ENCODE measurements around the gene SDK1. TPM values are rescaled to one million over a fixed set of nuclear protein-coding genes. Genes with fewer than 3 reads are reported as not detected.

The SDK1 gene
- total RNA-seq, 4 donors from 2014 or later, result 1.3 to 5.0 (median 2.0) TPM

GRCh38 chr7:4184653-4185052 is 883.6 kb downstream of the SDK1 start:
- Histone ChIP-seq H3K27me3 (no peaks in the 10 kb centered on the region), H3K27ac (no peak overlapping the region), H3K36me3 (no peaks in the 10 kb centered on the region), H3K9me3 (no peaks in the 10 kb centered on the region), H3K4me3 (replicated peaks in 1 of 3) (no peak overlapping the region), H3K4me1 (no peaks in the 10 kb centered on the region)
- 91 to 94% methylated on average over 4 of the region's 4 CpGs for WGBS, 2 donors
- DNase-seq, result no peak
- no peak for TF ChIP-seq POLR2A (IDR thresholded peaks at IDR 0.05)
- TF ChIP-seq, protein P1, sequence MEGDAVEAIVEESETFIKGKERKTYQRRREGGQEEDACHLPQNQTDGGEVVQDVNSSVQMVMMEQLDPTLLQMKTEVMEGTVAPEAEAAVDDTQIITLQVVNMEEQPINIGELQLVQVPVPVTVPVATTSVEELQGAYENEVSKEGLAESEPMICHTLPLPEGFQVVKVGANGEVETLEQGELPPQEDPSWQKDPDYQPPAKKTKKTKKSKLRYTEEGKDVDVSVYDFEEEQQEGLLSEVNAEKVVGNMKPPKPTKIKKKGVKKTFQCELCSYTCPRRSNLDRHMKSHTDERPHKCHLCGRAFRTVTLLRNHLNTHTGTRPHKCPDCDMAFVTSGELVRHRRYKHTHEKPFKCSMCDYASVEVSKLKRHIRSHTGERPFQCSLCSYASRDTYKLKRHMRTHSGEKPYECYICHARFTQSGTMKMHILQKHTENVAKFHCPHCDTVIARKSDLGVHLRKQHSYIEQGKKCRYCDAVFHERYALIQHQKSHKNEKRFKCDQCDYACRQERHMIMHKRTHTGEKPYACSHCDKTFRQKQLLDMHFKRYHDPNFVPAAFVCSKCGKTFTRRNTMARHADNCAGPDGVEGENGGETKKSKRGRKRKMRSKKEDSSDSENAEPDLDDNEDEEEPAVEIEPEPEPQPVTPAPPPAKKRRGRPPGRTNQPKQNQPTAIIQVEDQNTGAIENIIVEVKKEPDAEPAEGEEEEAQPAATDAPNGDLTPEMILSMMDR (IDR thresholded peaks at IDR 0.05), result no peak
- intact Hi-C loops (cut with DNase I), result no loop called here

DNA sequence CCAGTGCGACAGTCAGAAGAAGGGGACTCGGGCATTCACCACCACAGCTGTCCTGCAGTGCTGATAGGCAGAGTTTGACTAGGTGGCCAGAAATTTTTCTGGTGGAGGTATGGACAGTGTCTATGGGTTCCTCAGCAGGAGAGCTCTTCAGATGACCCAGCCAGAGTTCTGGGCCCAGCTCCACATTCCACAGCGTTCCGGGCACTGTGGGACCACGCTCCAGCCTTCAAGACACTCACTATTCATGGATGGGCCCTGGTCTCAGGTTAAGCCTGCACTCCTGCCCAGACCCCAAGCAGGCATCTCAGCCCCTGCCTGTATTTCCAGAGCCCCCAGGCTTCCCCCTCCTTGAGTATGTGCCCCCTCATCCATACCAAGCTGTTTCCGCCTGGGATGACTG is 884.1 kb downstream of the SDK1 start:
- Histone ChIP-seq H3K36me3 (no peaks in the 10 kb centered on the region), H3K4me1 (no peaks in the 10 kb centered on the region)

GRCh38 chr7:4185721-4186512 is 884.9 kb downstream of the SDK1 start:
- Histone ChIP-seq H3K27ac (no peak overlapping the region), H3K4me1 (no peaks in the 10 kb centered on the region), H3K36me3 (no peaks in the 10 kb centered on the region), H3K9me3 (no peaks in the 10 kb centered on the region), H3K27me3 (no peaks in the 10 kb centered on the region), H3K4me3 (replicated peaks in 1 of 3) (no peak overlapping the region)
- WGBS, 2 donors, result 81 to 85% methylated on average over 15 of the region's 15 CpGs
- TF ChIP-seq POLR2A (IDR thresholded peaks at IDR 0.05), result no peak
- TF ChIP-seq, protein P1 (IDR thresholded peaks at IDR 0.05), result no peak
- intact Hi-C loops (cut with DNase I), result no loop called here
- no peak for DNase-seq

More for the DNA sequence above, 884.1 kb downstream of the SDK1 start:
- WGBS, 2 donors, result 97 to 100% methylated on average over 3 to 6 of the region's 6 CpGs
- Histone ChIP-seq H3K4me3 (replicated peaks in 1 of 3) (no peak overlapping the region), H3K27me3 (no peaks in the 10 kb centered on the region), H3K9me3 (no peaks in the 10 kb centered on the region), H3K27ac (no peak overlapping the region)
- TF ChIP-seq, protein P1 (IDR thresholded peaks at IDR 0.05), result no peak
- TF ChIP-seq POLR2A (IDR thresholded peaks at IDR 0.05), result no peak
- DNase-seq, result no peak
- intact Hi-C loops (cut with DNase I), result no loop called here

GRCh38 chr7:4186513-4186780 is 885.4 kb downstream of the SDK1 start:
- Histone ChIP-seq H3K27me3 (no peaks in the 10 kb centered on the region), H3K9me3 (no peaks in the 10 kb centered on the region), H3K4me1 (no peaks in the 10 kb centered on the region), H3K4me3 (replicated peaks in 1 of 3) (no peak overlapping the region), H3K36me3 (no peaks in the 10 kb centered on the region), H3K27ac (no peak overlapping the region)
- intact Hi-C loops (cut with DNase I), result no loop called here
- DNase-seq, result no peak
- TF ChIP-seq POLR2A (IDR thresholded peaks at IDR 0.05), result no peak
- TF ChIP-seq, protein P1 (IDR thresholded peaks at IDR 0.05), result no peak
- 91% methylated on average over 5 of the region's 9 CpGs; no CpG with 5 or more reads in 1 of the 2 donors for WGBS, 2 donors

DNA sequence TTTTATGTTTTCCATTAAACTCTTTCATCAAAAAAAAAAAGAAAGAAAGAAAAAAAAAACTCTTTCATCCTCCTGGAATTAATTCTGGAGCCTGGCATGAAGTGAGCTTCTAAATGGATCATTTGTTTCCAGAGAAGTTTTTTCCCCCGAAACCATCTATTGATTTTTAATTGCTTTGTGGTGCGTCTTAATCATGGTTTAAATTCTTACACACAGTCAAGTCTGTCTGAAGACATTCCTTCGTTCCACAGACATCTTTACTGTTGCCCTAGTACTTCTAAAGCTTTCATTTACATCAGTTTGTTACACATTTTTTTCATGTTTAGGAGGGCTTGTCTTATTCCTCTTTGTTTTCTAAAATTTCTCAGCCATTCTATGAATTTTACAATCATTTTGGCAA is 887.6 kb downstream of the SDK1 start:
- no peaks in the 10 kb centered on the region for H3K27me3 ChIP-seq
- H3K27ac ChIP-seq, result no peak overlapping the region
- no peaks in the 10 kb centered on the region for H3K36me3 ChIP-seq
- intact Hi-C loops (cut with DNase I), result no loop called here
- TF ChIP-seq POLR2A (IDR thresholded peaks at IDR 0.05), result no peak
- TF ChIP-seq, protein P1 (IDR thresholded peaks at IDR 0.05), result no peak
- WGBS, 2 donors, result 79 to 82% methylated on average over 3 of the region's 3 CpGs
- H3K4me3 ChIP-seq (replicated peaks in 1 of 3), result no peak overlapping the region
- H3K4me1 ChIP-seq, result no peaks in the 10 kb centered on the region
- H3K9me3 ChIP-seq, result no peaks in the 10 kb centered on the region
- no peak for DNase-seq
